ENCODE measurements around the gene NRTN. TPM values are rescaled to one million over a fixed set of nuclear protein-coding genes. Genes with fewer than 3 reads are reported as not detected.

The NRTN gene
- total RNA-seq, 2 donors from 2014 or later = 5.8 to 6.4 TPM

GRCh38 chr19:5788422-5788821 is 16.4 kb upstream of the NRTN start:
- H3K27me3 Mint-ChIP-seq (ENCODE audit: insufficient read depth) = peaks cover 2% of the 10 kb centered on the region
- Histone ChIP-seq H3K9ac (ENCODE audit: extremely low read depth, low read length, poor library complexity, severe bottlenecking) (no peak overlapping the region), H3K27me3 (ENCODE audit: control insufficient read depth, insufficient read depth, low read length, poor library complexity, severe bottlenecking) (no peaks in the 10 kb centered on the region), H3K27ac (ENCODE audit: low read depth, low read length) (no peak overlapping the region), H3K4me1 (ENCODE audit: control insufficient read depth, insufficient read depth, low read length) (peaks cover 4% of the 10 kb centered on the region), H3K9me3 (ENCODE audit: control insufficient read depth, low read length) (no peaks in the 10 kb centered on the region), H3K4me3 (ENCODE audit: low read length) (no peak overlapping the region), H3K36me3 (ENCODE audit: control insufficient read depth, insufficient read depth, low read length) (peaks cover 29% of the 10 kb centered on the region)
- DNase-seq = no peak
- peaks cover 3% of the 10 kb centered on the region for H3K4me1 Mint-ChIP-seq
- WGBS, 2 experiments (ENCODE audit: insufficient coverage in 1 of 2, insufficient read length in 1 of 2) = 95% methylated on average over 5 of the region's 5 CpGs; no CpG with 5 or more reads in 1 of the 2 experiments
- peaks cover 35% of the 10 kb centered on the region for H3K36me3 Mint-ChIP-seq (ENCODE audit: low read depth)
- H3K4me3 Mint-ChIP-seq = no peak overlapping the region
- no peak overlapping the region for H3K27ac Mint-ChIP-seq
- peaks cover 3% of the 10 kb centered on the region for H3K9me3 Mint-ChIP-seq
- no peak for TF ChIP-seq CTCF (conservative IDR thresholded peaks at IDR 0.05)

- no peak overlapping the region for H3K27ac ChIP-seq (ENCODE audit: low read depth, low read length)
- peaks cover 29% of the 10 kb centered on the region for H3K36me3 ChIP-seq (ENCODE audit: control insufficient read depth, insufficient read depth, low read length)
- WGBS, 2 experiments (ENCODE audit: insufficient coverage in 1 of 2, insufficient read length in 1 of 2) = 95 to 97% methylated on average over 30 to 39 of the region's 39 CpGs
- H3K4me3 ChIP-seq (ENCODE audit: low read length) = no peak overlapping the region
- peaks cover 4% of the 10 kb centered on the region for H3K4me1 ChIP-seq (ENCODE audit: control insufficient read depth, insufficient read depth, low read length)
- Mint-ChIP-seq H3K4me3 (no peak overlapping the region), H3K27me3 (ENCODE audit: insufficient read depth) (peaks cover 2% of the 10 kb centered on the region), H3K4me1 (peaks cover 3% of the 10 kb centered on the region), H3K9me3 (peaks cover 3% of the 10 kb centered on the region), H3K36me3 (ENCODE audit: low read depth) (peaks cover 35% of the 10 kb centered on the region), H3K27ac (no peak overlapping the region)
- H3K9me3 ChIP-seq (ENCODE audit: control insufficient read depth, low read length) = no peaks in the 10 kb centered on the region
- no peaks in the 10 kb centered on the region for H3K27me3 ChIP-seq (ENCODE audit: control insufficient read depth, insufficient read depth, low read length, poor library complexity, severe bottlenecking)
- H3K9ac ChIP-seq (ENCODE audit: extremely low read depth, low read length, poor library complexity, severe bottlenecking) = no peak overlapping the region
- no peak for DNase-seq
- TF ChIP-seq CTCF (conservative IDR thresholded peaks at IDR 0.05) = no peak
These were observed 15.5 kb upstream of the NRTN start for GRCh38 chr19:5789351-5789761.

GRCh38 chr19:5789886-5790558 is 14.8 kb upstream of the NRTN start:
- Histone ChIP-seq H3K9me3 (ENCODE audit: control insufficient read depth, low read length) (no peaks in the 10 kb centered on the region), H3K27ac (ENCODE audit: low read depth, low read length) (no peak overlapping the region), H3K27me3 (ENCODE audit: control insufficient read depth, insufficient read depth, low read length, poor library complexity, severe bottlenecking) (no peaks in the 10 kb centered on the region), H3K4me3 (ENCODE audit: low read length) (peak overlapping the region; percentile 90), H3K4me1 (ENCODE audit: control insufficient read depth, insufficient read depth, low read length) (peaks cover 4% of the 10 kb centered on the region), H3K36me3 (ENCODE audit: control insufficient read depth, insufficient read depth, low read length) (peaks cover 29% of the 10 kb centered on the region), H3K9ac (ENCODE audit: extremely low read depth, low read length, poor library complexity, severe bottlenecking) (peak overlapping the region; percentile 84)
- no peak for DNase-seq
- Mint-ChIP-seq H3K36me3 (ENCODE audit: low read depth) (peaks cover 35% of the 10 kb centered on the region), H3K27ac (peak overlapping the region; percentile 100), H3K4me1 (peaks cover 3% of the 10 kb centered on the region), H3K4me3 (peak overlapping the region; percentile 96), H3K9me3 (peaks cover 3% of the 10 kb centered on the region), H3K27me3 (ENCODE audit: insufficient read depth) (peaks cover 2% of the 10 kb centered on the region)
- WGBS, 2 experiments (ENCODE audit: insufficient coverage in 1 of 2, insufficient read length in 1 of 2) = 85% methylated on average over 26 of the region's 26 CpGs
- no peak for TF ChIP-seq CTCF (conservative IDR thresholded peaks at IDR 0.05)

All from endodermal cell (in vitro differentiated cells).